GM23338 (cell line): ENCODE measurements around the gene FRMD4A. TPM values are rescaled to one million over a fixed set of nuclear protein-coding genes. Genes with fewer than 3 reads are reported as not detected.

Source experiments
- ATAC-seq: fragments of 200-7000 bp; cut with Tn5 transposase; 3 replicates; pipeline ENCODE4 v1.9.1; 2020
- DNase-seq: peaks from one replicate; pipeline ENCODE4 v3.0.0-alpha.2; 2015; ENCODE audit warnings: low spot score
- H2AFZ ChIP-seq: fragments of 200-600 bp; sonication (generic); 2 replicates; pipeline ENCODE4 v1.8.0; 2016; ENCODE audit warnings: antibody characterized with exemption, mild to moderate bottlenecking, moderate library complexity
- H3F3A ChIP-seq: fragments of 200-600 bp; sonication (generic); replicated peaks from 2 replicates; pipeline ENCODE4 v1.8.0; 2017; ENCODE audit warnings: antibody characterized with exemption, mixed run types, low read depth
- H3K27ac ChIP-seq: fragments of 200-600 bp; sonication (generic); 2 replicates; pipeline ENCODE4 v1.6.1; 2016; ENCODE audit warnings: low read depth
- H3K27me3 ChIP-seq: fragments of 200-600 bp; sonication (generic); 2 replicates; pipeline ENCODE4 v1.8.0; 2016; ENCODE audit warnings: mild to moderate bottlenecking, mixed run types, moderate library complexity; ENCODE audit not compliant: insufficient read depth
- H3K36me3 ChIP-seq: fragments of 200-600 bp; sonication (generic); 2 replicates; pipeline ENCODE4 v1.8.0; 2016; ENCODE audit warnings: mild to moderate bottlenecking; ENCODE audit not compliant: insufficient read depth
- H3K4me1 ChIP-seq: fragments of 200-600 bp; sonication (generic); 2 replicates; pipeline ENCODE4 v1.8.0; 2016; ENCODE audit warnings: mild to moderate bottlenecking, moderate library complexity; ENCODE audit not compliant: insufficient read depth
- H3K4me2 ChIP-seq: fragments of 200-600 bp; sonication (generic); 2 replicates; pipeline ENCODE4 v1.7.1; 2017; ENCODE audit warnings: mixed run types
- H3K4me3 ChIP-seq: fragments of 200-600 bp; sonication (generic); 2 replicates; pipeline ENCODE4 v1.6.1; 2016; ENCODE audit warnings: mixed run types
- H3K79me2 ChIP-seq: fragments of 200-600 bp; sonication (generic); replicated peaks from 2 replicates; pipeline ENCODE4 v1.8.0; 2017; ENCODE audit warnings: mild to moderate bottlenecking; ENCODE audit not compliant: insufficient read depth
- H3K9me2 ChIP-seq: fragments of 200-600 bp; sonication (generic); 2 replicates; pipeline ENCODE4 v1.8.0; 2017; ENCODE audit not compliant: insufficient read depth
- H4K20me1 ChIP-seq: fragments of 200-600 bp; sonication (generic); replicated peaks from 2 replicates; pipeline ENCODE4 v1.8.0; 2017; ENCODE audit warnings: mild to moderate bottlenecking; ENCODE audit not compliant: insufficient read depth
- H3K27ac Mint-ChIP-seq: 2 replicates; pipeline ENCODE4 v1.8.0; 2020; ENCODE audit warnings: inconsistent platforms, mild to moderate bottlenecking, moderate library complexity, mixed read lengths
- H3K27me3 Mint-ChIP-seq: 3 replicates; pipeline ENCODE4 v1.8.0; 2022; ENCODE audit warnings: low read depth, mild to moderate bottlenecking, moderate library complexity, mixed read lengths, inconsistent platforms; ENCODE audit not compliant: insufficient read depth, poor library complexity
- H3K36me3 Mint-ChIP-seq: 3 replicates; pipeline ENCODE4 v1.8.0; 2021; ENCODE audit warnings: low read depth, mild to moderate bottlenecking, inconsistent platforms, moderate library complexity, mixed read lengths
- H3K4me1 Mint-ChIP-seq: 3 replicates; pipeline ENCODE4 v1.8.0; 2020; ENCODE audit warnings: mild to moderate bottlenecking, inconsistent platforms, mixed read lengths
- H3K4me3 Mint-ChIP-seq: 3 replicates; pipeline ENCODE4 v1.8.0; 2021; ENCODE audit warnings: moderate library complexity, mild to moderate bottlenecking, inconsistent platforms, mixed read lengths
- H3K9me3 Mint-ChIP-seq: 3 replicates; pipeline ENCODE4 v1.8.0; 2020; ENCODE audit warnings: moderate library complexity, mild to moderate bottlenecking, inconsistent platforms, mixed read lengths
- CREB1 ChIP-seq: fragments of 250-450 bp; sonication (Bioruptor Pico); IDR thresholded peaks from 2 replicates; pipeline ENCODE4 v1.5.0; 2020; ENCODE audit warnings: low read depth, mild to moderate bottlenecking, moderate library complexity
- JUNB ChIP-seq: IDR thresholded peaks from one replicate; pipeline ENCODE4 v1.6.1; 2016; ENCODE audit warnings: antibody characterized with exemption; ENCODE audit not compliant: unreplicated experiment
- NANOG ChIP-seq: IDR thresholded peaks from 2 replicates; pipeline ENCODE4 v1.6.1; 2016; ENCODE audit warnings: antibody characterized with exemption, borderline replicate concordance
- POLR2AphosphoS5 ChIP-seq: IDR thresholded peaks from 2 replicates; pipeline ENCODE4 v1.6.1; 2016; ENCODE audit warnings: antibody characterized with exemption, low read depth
- ZNF114 ChIP-seq: fragments of 250-450 bp; sonication (Bioruptor Pico); IDR thresholded peaks from 2 replicates; pipeline ENCODE4 v1.5.0; 2020; ENCODE audit warnings: mild to moderate bottlenecking, moderate library complexity
- ZNF331 ChIP-seq: fragments of 250-450 bp; sonication (Bioruptor Pico); IDR thresholded peaks from 2 replicates; pipeline ENCODE4 v1.5.0; 2020; ENCODE audit warnings: low read depth, mild to moderate bottlenecking, moderate library complexity
- polyA plus RNA-seq: library from polyadenylated mRNA; unstranded; fragments of >200 nt; fragmentation: Nextera tagmentation; extraction: Ambion mirVana; gene quantifications from 2 replicates; pipeline ENCODE4 v1.2.1, GENCODE V29; 2016
- total RNA-seq: library from RNA; depleted of rRNA; stranded (reverse); fragments of >200 nt; shearing (Covaris generic); gene quantifications from 2 replicates; pipeline ENCODE4 v1.2.3, GENCODE V29; 2014
- TF ChIP-seq, protein P1 (sequence below), 2 experiments: fragments of 200-600 bp in 1 of 2; sonication (generic) in 1 of 2; conservative IDR thresholded peaks; 2 replicates each; pipeline versions ENCODE4 v1.5.1 to v1.6.1; 2016 to 2017; ENCODE audit warnings: antibody characterized with exemption in 2 of 2, low read depth in 2 of 2, mild to moderate bottlenecking in 2 of 2, moderate library complexity in 1 of 2
- TF ChIP-seq, protein P2 (sequence below): IDR thresholded peaks from one replicate; pipeline ENCODE4 v1.6.1; 2018; ENCODE audit warnings: antibody characterized with exemption; ENCODE audit not compliant: unreplicated experiment
- TF ChIP-seq, protein P3 (sequence below): fragments of 250-450 bp; sonication (Bioruptor Pico); IDR thresholded peaks from 2 replicates; pipeline ENCODE4 v1.5.0; 2020; ENCODE audit warnings: mild to moderate bottlenecking, moderate library complexity

Gene FRMD4A
- total and polyA plus RNA-seq, 2 experiments from 2014 or later: 14.0 to 20.1 TPM

DNA sequence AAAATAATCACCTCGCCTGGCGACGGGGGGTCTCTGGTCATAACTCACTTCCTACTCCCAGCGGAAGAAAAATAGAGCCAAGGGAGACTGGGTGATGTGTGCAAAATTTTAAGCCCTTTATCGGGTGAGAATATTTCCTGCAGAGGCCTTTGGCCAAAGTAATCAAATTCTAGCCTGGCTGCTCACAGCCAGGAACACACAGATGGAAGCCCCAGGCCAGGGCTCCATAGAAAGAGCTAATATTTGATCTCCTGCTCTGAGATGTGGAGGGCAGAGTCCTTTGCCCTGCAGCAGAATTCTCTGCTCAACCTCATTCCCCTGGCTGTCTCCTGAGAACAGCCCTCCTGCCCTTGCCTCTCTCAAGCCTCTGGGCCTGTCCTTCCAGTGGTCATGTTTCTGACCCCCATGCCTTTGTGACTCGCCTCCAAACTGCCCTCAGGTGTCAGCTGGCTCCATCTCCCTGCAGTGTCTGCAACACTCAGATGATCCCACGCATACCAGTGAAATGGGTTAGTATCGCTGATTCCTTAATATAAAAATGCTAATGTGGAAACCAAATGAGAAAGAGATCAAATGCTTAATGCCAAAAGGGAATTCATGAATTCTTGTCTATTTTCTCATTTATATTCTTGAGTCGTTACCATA lies 34.5 kb downstream of the FRMD4A start (continued):
- TF ChIP-seq, protein P1, sequence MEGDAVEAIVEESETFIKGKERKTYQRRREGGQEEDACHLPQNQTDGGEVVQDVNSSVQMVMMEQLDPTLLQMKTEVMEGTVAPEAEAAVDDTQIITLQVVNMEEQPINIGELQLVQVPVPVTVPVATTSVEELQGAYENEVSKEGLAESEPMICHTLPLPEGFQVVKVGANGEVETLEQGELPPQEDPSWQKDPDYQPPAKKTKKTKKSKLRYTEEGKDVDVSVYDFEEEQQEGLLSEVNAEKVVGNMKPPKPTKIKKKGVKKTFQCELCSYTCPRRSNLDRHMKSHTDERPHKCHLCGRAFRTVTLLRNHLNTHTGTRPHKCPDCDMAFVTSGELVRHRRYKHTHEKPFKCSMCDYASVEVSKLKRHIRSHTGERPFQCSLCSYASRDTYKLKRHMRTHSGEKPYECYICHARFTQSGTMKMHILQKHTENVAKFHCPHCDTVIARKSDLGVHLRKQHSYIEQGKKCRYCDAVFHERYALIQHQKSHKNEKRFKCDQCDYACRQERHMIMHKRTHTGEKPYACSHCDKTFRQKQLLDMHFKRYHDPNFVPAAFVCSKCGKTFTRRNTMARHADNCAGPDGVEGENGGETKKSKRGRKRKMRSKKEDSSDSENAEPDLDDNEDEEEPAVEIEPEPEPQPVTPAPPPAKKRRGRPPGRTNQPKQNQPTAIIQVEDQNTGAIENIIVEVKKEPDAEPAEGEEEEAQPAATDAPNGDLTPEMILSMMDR (conservative IDR thresholded peaks at IDR 0.05; ENCODE audit: low read depth in 2 of 2): no peak

DNA sequence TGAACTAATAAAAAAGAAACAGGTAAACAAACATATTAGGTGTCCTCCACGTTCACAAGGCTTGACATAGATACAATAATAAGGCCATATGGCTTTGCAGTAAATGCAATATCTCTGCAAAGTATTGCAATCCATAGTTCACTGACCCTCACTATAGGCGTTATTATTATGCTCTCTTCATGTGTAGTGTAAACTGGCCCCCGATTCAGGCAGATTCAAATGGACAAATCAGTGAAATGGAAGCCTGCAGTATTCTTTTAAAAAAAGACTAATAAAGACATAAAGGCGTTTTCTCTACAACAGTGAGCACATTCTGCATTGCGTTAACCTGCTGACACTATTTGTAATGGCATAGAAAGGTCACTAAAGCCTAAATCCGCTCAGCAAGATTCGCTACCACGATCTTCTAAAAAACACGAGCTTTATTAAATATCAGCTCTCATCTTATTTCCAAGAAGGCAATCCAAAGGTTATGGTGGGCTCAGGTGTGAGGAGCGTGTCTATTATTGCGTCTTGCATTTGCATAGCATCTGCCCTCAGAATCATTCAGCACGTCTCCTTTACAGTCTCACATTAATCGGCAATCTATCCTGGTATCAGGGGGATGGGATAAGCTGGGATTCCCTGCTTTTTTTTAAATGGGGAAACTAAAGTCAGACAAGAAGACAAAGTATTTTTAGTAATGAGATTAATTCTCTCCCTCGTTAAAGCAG lies 36.2 kb downstream of the FRMD4A start:
- no peak overlapping the region for H3K27ac Mint-ChIP-seq
- TF ChIP-seq CREB1 (CRISPR knock-in tag) (no peak), ZNF331 (no peak), ZNF114 (no peak), POLR2AphosphoS5 (no peak), NANOG (no peak), JUNB (no peak)
- TF ChIP-seq, protein P2, sequence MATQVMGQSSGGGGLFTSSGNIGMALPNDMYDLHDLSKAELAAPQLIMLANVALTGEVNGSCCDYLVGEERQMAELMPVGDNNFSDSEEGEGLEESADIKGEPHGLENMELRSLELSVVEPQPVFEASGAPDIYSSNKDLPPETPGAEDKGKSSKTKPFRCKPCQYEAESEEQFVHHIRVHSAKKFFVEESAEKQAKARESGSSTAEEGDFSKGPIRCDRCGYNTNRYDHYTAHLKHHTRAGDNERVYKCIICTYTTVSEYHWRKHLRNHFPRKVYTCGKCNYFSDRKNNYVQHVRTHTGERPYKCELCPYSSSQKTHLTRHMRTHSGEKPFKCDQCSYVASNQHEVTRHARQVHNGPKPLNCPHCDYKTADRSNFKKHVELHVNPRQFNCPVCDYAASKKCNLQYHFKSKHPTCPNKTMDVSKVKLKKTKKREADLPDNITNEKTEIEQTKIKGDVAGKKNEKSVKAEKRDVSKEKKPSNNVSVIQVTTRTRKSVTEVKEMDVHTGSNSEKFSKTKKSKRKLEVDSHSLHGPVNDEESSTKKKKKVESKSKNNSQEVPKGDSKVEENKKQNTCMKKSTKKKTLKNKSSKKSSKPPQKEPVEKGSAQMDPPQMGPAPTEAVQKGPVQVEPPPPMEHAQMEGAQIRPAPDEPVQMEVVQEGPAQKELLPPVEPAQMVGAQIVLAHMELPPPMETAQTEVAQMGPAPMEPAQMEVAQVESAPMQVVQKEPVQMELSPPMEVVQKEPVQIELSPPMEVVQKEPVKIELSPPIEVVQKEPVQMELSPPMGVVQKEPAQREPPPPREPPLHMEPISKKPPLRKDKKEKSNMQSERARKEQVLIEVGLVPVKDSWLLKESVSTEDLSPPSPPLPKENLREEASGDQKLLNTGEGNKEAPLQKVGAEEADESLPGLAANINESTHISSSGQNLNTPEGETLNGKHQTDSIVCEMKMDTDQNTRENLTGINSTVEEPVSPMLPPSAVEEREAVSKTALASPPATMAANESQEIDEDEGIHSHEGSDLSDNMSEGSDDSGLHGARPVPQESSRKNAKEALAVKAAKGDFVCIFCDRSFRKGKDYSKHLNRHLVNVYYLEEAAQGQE: no peak
- TF ChIP-seq, protein P1 (conservative IDR thresholded peaks at IDR 0.05; ENCODE audit: low read depth in 2 of 2): no peak
- TF ChIP-seq, protein P3, sequence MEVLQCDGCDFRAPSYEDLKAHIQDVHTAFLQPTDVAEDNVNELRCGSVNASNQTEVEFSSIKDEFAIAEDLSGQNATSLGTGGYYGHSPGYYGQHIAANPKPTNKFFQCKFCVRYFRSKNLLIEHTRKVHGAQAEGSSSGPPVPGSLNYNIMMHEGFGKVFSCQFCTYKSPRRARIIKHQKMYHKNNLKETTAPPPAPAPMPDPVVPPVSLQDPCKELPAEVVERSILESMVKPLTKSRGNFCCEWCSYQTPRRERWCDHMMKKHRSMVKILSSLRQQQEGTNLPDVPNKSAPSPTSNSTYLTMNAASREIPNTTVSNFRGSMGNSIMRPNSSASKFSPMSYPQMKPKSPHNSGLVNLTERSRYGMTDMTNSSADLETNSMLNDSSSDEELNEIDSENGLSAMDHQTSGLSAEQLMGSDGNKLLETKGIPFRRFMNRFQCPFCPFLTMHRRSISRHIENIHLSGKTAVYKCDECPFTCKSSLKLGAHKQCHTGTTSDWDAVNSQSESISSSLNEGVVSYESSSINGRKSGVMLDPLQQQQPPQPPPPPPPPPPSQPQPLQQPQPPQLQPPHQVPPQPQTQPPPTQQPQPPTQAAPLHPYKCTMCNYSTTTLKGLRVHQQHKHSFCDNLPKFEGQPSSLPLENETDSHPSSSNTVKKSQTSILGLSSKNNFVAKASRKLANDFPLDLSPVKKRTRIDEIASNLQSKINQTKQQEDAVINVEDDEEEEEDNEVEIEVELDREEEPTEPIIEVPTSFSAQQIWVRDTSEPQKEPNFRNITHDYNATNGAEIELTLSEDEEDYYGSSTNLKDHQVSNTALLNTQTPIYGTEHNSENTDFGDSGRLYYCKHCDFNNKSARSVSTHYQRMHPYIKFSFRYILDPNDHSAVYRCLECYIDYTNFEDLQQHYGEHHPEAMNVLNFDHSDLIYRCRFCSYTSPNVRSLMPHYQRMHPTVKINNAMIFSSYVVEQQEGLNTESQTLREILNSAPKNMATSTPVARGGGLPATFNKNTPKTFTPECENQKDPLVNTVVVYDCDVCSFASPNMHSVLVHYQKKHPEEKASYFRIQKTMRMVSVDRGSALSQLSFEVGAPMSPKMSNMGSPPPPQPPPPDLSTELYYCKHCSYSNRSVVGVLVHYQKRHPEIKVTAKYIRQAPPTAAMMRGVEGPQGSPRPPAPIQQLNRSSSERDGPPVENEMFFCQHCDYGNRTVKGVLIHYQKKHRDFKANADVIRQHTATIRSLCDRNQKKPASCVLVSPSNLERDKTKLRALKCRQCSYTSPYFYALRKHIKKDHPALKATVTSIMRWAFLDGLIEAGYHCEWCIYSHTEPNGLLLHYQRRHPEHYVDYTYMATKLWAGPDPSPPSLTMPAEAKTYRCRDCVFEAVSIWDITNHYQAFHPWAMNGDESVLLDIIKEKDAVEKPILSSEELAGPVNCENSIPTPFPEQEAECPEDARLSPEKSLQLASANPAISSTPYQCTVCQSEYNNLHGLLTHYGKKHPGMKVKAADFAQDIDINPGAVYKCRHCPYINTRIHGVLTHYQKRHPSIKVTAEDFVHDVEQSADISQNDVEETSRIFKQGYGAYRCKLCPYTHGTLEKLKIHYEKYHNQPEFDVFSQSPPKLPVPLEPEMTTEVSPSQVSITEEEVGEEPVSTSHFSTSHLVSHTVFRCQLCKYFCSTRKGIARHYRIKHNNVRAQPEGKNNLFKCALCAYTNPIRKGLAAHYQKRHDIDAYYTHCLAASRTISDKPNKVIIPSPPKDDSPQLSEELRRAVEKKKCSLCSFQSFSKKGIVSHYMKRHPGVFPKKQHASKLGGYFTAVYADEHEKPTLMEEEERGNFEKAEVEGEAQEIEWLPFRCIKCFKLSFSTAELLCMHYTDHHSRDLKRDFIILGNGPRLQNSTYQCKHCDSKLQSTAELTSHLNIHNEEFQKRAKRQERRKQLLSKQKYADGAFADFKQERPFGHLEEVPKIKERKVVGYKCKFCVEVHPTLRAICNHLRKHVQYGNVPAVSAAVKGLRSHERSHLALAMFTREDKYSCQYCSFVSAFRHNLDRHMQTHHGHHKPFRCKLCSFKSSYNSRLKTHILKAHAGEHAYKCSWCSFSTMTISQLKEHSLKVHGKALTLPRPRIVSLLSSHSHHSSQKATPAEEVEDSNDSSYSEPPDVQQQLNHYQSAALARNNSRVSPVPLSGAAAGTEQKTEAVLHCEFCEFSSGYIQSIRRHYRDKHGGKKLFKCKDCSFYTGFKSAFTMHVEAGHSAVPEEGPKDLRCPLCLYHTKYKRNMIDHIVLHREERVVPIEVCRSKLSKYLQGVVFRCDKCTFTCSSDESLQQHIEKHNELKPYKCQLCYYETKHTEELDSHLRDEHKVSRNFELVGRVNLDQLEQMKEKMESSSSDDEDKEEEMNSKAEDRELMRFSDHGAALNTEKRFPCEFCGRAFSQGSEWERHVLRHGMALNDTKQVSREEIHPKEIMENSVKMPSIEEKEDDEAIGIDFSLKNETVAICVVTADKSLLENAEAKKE: no peak

More for the DNA sequence above, 36.2 kb downstream of the FRMD4A start:
- no peaks in the 10 kb centered on the region for H3K4me1 ChIP-seq
- no peak overlapping the region for H3K4me3 Mint-ChIP-seq
- H3K27me3 Mint-ChIP-seq: peaks cover 3% of the 10 kb centered on the region
- peaks cover 8% of the 10 kb centered on the region for H3K4me1 Mint-ChIP-seq
- no peaks in the 10 kb centered on the region for H4K20me1 ChIP-seq
- H3K79me2 ChIP-seq: no peaks in the 10 kb centered on the region
- H3K4me2 ChIP-seq: no peak overlapping the region
- H3K4me3 ChIP-seq: no peak overlapping the region
- no peaks in the 10 kb centered on the region for H3K9me2 ChIP-seq
- H3F3A ChIP-seq: no peaks in the 10 kb centered on the region
- peaks cover 10% of the 10 kb centered on the region; the same call in 2 of the 3 replicates for H3K36me3 Mint-ChIP-seq
- H3K27me3 ChIP-seq: no peaks in the 10 kb centered on the region
- peaks cover 6% of the 10 kb centered on the region for H3K36me3 ChIP-seq
- H3K27ac ChIP-seq: no peak overlapping the region
- peaks cover 14% of the 10 kb centered on the region; the same call in 2 of the 3 replicates for H3K9me3 Mint-ChIP-seq
- no peak for ATAC-seq
- no peak for DNase-seq
- H2AFZ ChIP-seq: no peak overlapping the region
